Mucosa of rectum (tissue), 2 donors: ENCODE measurements around the gene UROD.
"Not testable (repeated sequence)": the region's sequence is repeated elsewhere in the genome, so short reads cannot be mapped to it uniquely, and the experiment has no call there.

Source experiments
- H3K27ac ChIP-seq, 2 donors: one replicate each; pipeline ENCODE4 v1.7.0; 2013; ENCODE audit warnings: inconsistent platforms in 2 of 2, low read depth in 2 of 2, low read length in 2 of 2
- H3K27me3 ChIP-seq, 2 donors: one replicate each; pipeline ENCODE4 v1.7.0; 2013; ENCODE audit warnings: low read length in 2 of 2; ENCODE audit not compliant: control insufficient read depth in 2 of 2, insufficient read depth in 2 of 2
- H3K36me3 ChIP-seq, 2 donors: one replicate each; pipeline ENCODE4 v1.7.0; 2013; ENCODE audit warnings: low read length in 2 of 2; ENCODE audit not compliant: control insufficient read depth in 2 of 2, insufficient read depth in 2 of 2
- H3K4me1 ChIP-seq, 2 donors: one replicate each; pipeline ENCODE4 v1.7.0; 2013; ENCODE audit warnings: low read length in 2 of 2, mild to moderate bottlenecking in 1 of 2; ENCODE audit not compliant: control insufficient read depth in 2 of 2, insufficient read depth in 2 of 2
- H3K4me3 ChIP-seq, 2 donors: one replicate each; pipeline ENCODE4 v1.7.0; 2013; ENCODE audit warnings: low read length in 2 of 2
- H3K9ac ChIP-seq, 2 donors: one replicate each; pipeline ENCODE4 v1.7.0; 2013; ENCODE audit warnings: low read length in 2 of 2, low read depth in 1 of 2, mild to moderate bottlenecking in 1 of 2
- H3K9me3 ChIP-seq, 2 donors: one replicate each; pipeline ENCODE4 v1.7.0; 2013; ENCODE audit warnings: low read length in 2 of 2; ENCODE audit not compliant: control insufficient read depth in 2 of 2
- donor health status: healthy.
- donor health status: Normal muscosa, but diverticular disease.

UROD gene

DNA sequence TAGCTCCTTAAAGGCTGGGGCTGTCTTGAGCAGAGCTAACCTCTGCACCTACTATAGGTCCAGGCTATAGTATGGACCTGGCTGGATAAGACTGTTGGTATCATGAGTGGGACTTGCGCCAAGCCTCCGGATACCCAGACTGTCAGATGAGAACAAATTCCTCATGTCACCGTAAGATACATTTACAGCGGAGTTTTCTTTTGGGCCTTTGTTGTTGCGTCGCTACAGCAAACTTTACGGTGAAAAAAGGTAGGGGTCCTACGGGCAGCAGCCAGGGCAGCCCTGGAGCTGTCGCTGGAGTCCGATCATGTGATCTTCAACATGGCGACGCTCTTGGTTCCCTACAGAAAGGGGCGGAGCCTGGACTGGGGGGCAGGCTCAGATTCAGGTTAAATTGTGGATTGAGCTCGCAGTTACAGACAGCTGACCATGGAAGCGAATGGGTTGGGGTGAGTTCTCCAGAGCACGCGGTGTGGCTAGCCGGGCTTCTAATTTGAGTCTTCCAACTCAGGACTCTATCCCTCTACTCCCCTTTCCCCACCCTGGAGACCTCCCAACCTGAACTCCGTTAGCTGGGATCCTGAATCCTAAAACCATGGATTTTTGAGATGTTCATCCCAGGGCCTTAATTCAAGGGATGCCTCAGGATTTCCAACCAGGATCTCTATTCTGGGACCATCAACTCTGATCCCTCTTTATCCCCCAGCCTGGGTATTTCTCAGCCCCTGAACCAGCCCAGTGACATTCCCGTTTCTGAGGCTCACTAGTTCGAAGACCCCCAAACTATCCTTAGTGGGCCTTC lies at the start of gene UROD:
UROD (plus strand) TSS at position 418 of the 802 bp plus-strand sequence; CDS start at position 430, 12 bp downstream.
- H3K4me1 ChIP-seq = peaks cover 28 to 29% of the 10 kb centered on the region in 2 donors
- peaks cover 31 to 40% of the 10 kb centered on the region in 2 donors for H3K36me3 ChIP-seq
- no peaks in the 10 kb centered on the region for H3K9me3 ChIP-seq
- no peaks in the 10 kb centered on the region for H3K27me3 ChIP-seq
- peak within 1 kb of the TSS; percentile 81 to 83 for H3K4me3 ChIP-seq
- peak within 1 kb of the TSS; percentile 80 to 91 for H3K27ac ChIP-seq
- peak within 1 kb of the TSS; percentile 78 for H3K9ac ChIP-seq

DNA sequence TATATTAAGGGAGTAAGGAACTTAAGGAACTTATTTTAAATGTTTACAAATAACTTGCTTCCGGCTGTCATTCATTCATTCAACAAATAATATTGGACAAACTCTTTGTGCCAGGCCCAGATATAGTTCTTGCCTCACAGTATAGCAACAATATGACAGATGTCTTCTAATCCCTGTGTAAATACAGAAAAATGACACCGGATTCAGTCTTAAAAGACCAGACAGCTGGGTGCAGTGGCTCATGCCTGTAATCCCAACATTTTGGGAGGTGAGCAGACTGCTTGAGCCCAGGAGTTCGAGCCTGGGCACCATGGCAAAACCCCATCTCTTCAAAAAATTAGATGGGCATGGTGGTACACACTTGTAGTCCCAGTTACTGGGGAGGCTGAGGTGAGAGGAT lies 49.3 kb upstream of the UROD start:
- no peak overlapping the region for H3K27ac ChIP-seq
- no peaks in the 10 kb centered on the region for H3K9me3 ChIP-seq

DNA sequence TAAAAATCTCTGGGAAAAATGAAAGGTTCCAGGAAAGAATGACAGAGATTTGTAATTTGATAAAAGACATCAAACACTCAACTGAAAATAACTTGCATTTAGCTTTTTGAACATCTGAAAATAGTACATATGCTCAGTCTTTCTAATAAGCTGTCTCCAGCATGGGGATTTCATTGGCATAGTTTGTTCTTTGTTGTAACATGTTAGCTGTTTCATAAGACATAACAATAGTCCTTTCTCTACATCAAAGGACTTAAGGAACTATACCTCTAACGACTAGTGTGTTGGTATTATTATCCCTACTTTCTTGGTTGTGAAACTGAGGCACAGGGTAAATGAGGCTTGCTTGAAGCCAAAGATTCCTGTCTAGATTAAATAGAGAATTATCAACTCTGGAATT lies 47.7 kb upstream of the UROD start:
- H3K9me3 ChIP-seq = no peaks in the 10 kb centered on the region
- no peaks in the 10 kb centered on the region for H3K36me3 ChIP-seq
- no peak overlapping the region for H3K4me3 ChIP-seq
- no peak overlapping the region for H3K27ac ChIP-seq
- H3K27me3 ChIP-seq = no peaks in the 10 kb centered on the region
- H3K4me1 ChIP-seq = no peaks in the 10 kb centered on the region
- H3K9ac ChIP-seq = no peak overlapping the region

More for the DNA sequence above, 49.3 kb upstream of the UROD start:
- Histone ChIP-seq H3K4me3 (no peak overlapping the region), H3K36me3 (peaks cover 0 to 5% of the 10 kb centered on the region in 2 donors), H3K9ac (no peak overlapping the region), H3K27me3 (no peaks in the 10 kb centered on the region), H3K4me1 (no peaks in the 10 kb centered on the region)

DNA sequence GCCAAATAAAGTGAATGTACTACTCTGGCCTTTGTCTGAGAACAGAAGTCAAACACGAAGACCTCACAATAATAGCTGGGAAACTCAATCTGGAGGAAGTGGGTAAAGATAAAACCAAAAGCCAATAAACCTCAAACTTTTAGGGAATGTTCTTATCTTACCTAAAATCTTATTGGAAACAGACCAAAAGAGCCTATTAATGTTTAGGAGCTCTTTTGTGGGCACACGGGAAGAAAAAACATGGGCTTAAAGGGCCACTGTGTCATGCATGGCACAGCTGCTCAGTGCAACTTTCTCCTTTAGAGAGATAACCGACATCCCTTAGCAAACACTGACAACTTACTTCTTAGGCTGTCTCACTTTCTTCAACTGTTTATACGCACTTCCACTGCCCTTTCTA lies 41.7 kb upstream of the UROD start:
- no peaks in the 10 kb centered on the region for H3K9me3 ChIP-seq
- peaks cover 0 to 5% of the 10 kb centered on the region in 2 donors for H3K36me3 ChIP-seq
- no peak overlapping the region for H3K27ac ChIP-seq
- no peak overlapping the region for H3K4me3 ChIP-seq
- H3K9ac ChIP-seq = no peak overlapping the region
- no peaks in the 10 kb centered on the region for H3K4me1 ChIP-seq
- no peaks in the 10 kb centered on the region for H3K27me3 ChIP-seq

DNA sequence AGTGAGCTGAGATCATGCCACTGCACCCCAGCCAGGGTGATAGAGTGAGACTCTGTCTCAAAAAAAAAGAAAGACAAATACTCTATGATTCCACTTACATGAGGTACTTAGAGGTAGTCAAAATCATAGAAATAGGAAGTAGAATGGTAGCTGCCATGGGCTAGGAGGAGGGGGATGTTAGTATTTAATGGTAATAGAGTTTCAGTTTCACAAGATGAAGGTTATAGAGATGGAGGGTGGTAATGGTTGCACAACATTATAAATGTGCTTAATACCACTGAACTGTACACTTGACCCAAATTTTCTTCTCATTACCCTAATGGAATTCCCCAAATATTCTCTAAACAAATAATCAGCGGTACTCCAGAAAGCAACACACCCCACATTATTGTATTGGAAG lies 38.4 kb upstream of the UROD start:
- Histone ChIP-seq H3K9ac (no peak overlapping the region), H3K4me3 (no peak overlapping the region), H3K36me3 (peaks cover 14 to 28% of the 10 kb centered on the region in 2 donors), H3K4me1 (no peaks in the 10 kb centered on the region), H3K9me3 (no peaks in the 10 kb centered on the region), H3K27me3 (no peaks in the 10 kb centered on the region), H3K27ac (no peak overlapping the region)

- Histone ChIP-seq H3K9me3 (no peaks in the 10 kb centered on the region), H3K9ac (no peak overlapping the region), H3K4me3 (no peak overlapping the region), H3K4me1 (no peaks in the 10 kb centered on the region), H3K27me3 (no peaks in the 10 kb centered on the region), H3K36me3 (peaks cover 14 to 38% of the 10 kb centered on the region in 2 donors), H3K27ac (no peak overlapping the region)
Observed at GRCh38 chr1:44976252-44976651, 35.8 kb upstream of the UROD start.

- peaks cover 14 to 38% of the 10 kb centered on the region in 2 donors for H3K36me3 ChIP-seq
- not testable (repeated sequence) for H3K9me3 ChIP-seq, H3K9ac ChIP-seq, H3K4me3 ChIP-seq, H3K27ac ChIP-seq, H3K27me3 ChIP-seq, H3K4me1 ChIP-seq
Observed at GRCh38 chr1:44977372-44977771, 34.7 kb upstream of the UROD start.

- peak overlapping the region; percentile 68 to 96 for H3K4me3 ChIP-seq
- H3K27ac ChIP-seq = peak overlapping the region; percentile 46 to 72
- peaks cover 0 to 1% of the 10 kb centered on the region in 2 donors for H3K36me3 ChIP-seq
- peak overlapping the region; percentile 63 to 85 for H3K9ac ChIP-seq
- peaks cover 8 to 10% of the 10 kb centered on the region in 2 donors for H3K4me1 ChIP-seq
- H3K27me3 ChIP-seq = no peaks in the 10 kb centered on the region
- H3K9me3 ChIP-seq = no peaks in the 10 kb centered on the region
Observed at GRCh38 chr1:44985747-44986359, 26.2 kb upstream of the UROD start.

GRCh38 chr1:44988531-44989156 lies 23.4 kb upstream of the UROD start:
- Histone ChIP-seq H3K9me3 (no peaks in the 10 kb centered on the region), H3K4me3 (no peak overlapping the region), H3K9ac (no peak overlapping the region), H3K4me1 (peaks cover 8 to 10% of the 10 kb centered on the region in 2 donors), H3K27me3 (no peaks in the 10 kb centered on the region), H3K27ac (no peak overlapping the region), H3K36me3 (no peaks in the 10 kb centered on the region)

DNA sequence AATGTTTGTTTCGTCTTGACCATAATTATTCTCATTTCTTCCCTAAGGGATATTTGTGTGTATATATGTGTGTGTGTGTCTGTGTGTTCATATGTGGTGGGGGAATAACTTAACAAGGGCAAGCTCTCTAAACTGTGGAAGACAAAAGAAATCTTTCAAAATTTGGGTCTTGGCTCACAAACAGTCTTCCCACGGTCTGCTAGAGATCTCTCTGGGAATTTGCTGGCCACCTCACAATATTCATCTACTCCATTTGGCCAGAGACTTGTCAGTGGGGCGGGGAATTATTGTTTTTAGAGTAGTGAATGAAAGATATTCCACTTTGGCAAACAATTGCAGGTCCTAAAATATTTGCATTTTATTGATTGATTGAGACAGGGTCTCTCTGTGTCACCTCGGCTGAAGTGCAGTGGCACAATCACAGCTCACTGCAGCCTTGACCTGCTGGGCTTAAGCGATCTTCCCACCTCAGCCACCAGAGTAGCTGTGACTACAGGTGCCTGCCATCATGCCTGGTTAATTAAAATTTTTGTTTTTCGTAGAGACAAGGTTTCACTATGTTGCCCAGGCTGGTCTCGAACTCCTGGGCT lies 17.6 kb upstream of the UROD start:
- H3K27me3 ChIP-seq = no peaks in the 10 kb centered on the region
- H3K4me1 ChIP-seq = no peaks in the 10 kb centered on the region
- no peak overlapping the region for H3K27ac ChIP-seq
- no peak overlapping the region for H3K9ac ChIP-seq
- no peaks in the 10 kb centered on the region for H3K9me3 ChIP-seq
- H3K36me3 ChIP-seq = no peaks in the 10 kb centered on the region
- H3K4me3 ChIP-seq = no peak overlapping the region
